Astrocyte (in vitro differentiated cells and primary cell): ENCODE measurements around the gene SLC36A4.

ENCODE experiments used
- EZH2 ChIP-seq: IDR thresholded peaks from 2 replicates; pipeline ENCODE4 v1.6.1; 2012; ENCODE audit warnings: mild to moderate bottlenecking, low read length, inconsistent platforms; ENCODE audit not compliant: insufficient read depth
- TF ChIP-seq, protein P1 (sequence below): IDR thresholded peaks from 2 replicates; pipeline ENCODE4 v1.5.1; 2011; ENCODE audit warnings: low read depth, mild to moderate bottlenecking, inconsistent platforms, low read length, moderate library complexity; ENCODE audit not compliant: insufficient read depth

DNA sequence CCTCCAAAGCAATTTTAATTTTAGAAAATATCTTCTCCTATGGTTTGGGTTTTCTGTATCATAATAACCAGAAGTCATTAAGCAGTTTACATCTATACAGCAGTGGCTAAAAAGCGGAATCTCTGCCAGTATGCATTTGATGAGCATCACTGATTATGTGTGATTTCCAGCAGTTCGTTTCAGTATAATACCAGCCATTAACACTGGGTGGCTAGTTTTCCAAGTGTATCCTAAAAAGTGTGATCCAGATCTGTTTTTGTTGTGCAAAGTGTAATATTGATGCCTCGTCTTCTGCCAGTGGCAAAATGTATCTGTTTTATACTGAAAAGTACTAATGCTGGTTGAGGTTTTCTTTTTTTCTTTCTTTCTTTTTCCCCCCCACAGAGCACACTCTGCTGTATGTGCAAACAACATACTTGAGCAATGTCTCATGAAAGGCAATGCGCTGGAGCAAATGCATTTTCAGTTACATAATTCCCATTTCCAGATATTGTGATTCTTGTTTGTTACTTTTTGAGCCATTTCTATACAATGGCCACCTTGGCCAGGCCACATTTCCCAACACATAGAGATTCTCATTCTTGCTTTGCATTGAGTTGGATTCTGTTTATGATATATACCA, 64.2 kb downstream of the SLC36A4 start:
- TF ChIP-seq, protein P1, sequence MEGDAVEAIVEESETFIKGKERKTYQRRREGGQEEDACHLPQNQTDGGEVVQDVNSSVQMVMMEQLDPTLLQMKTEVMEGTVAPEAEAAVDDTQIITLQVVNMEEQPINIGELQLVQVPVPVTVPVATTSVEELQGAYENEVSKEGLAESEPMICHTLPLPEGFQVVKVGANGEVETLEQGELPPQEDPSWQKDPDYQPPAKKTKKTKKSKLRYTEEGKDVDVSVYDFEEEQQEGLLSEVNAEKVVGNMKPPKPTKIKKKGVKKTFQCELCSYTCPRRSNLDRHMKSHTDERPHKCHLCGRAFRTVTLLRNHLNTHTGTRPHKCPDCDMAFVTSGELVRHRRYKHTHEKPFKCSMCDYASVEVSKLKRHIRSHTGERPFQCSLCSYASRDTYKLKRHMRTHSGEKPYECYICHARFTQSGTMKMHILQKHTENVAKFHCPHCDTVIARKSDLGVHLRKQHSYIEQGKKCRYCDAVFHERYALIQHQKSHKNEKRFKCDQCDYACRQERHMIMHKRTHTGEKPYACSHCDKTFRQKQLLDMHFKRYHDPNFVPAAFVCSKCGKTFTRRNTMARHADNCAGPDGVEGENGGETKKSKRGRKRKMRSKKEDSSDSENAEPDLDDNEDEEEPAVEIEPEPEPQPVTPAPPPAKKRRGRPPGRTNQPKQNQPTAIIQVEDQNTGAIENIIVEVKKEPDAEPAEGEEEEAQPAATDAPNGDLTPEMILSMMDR = no peak
- no peak for TF ChIP-seq EZH2
